ENCODE data around the gene SMAD9. TPM values are rescaled to one million over a fixed set of nuclear protein-coding genes. Genes with fewer than 3 reads are reported as not detected.

SMAD9 gene
- polyA plus RNA-seq, 1 donor: 37.0 TPM

GRCh38 chr13:36818804-36819738 is 101.0 kb downstream of the SMAD9 start, which contains the start of gene RFXAP:
Gene RFXAP, plus strand, starts transcription at chr13:36819222. Its CDS starts 136 bp downstream, at chr13:36819358.
- DNase-seq: peak; percentile 85

- DNase-seq: no peak
Measured at GRCh38 chr13:36817996-36818803, 101.8 kb downstream of the SMAD9 start.

- no peak for DNase-seq
Measured at GRCh38 chr13:36815062-36815461, 105.0 kb downstream of the SMAD9 start.

GRCh38 chr13:36814465-36814864 is 105.6 kb downstream of the SMAD9 start:
- peak; percentile 54 for DNase-seq

GRCh38 chr13:36813225-36813624 is 106.8 kb downstream of the SMAD9 start:
- no peak for DNase-seq

GRCh38 chr13:36807616-36808015 is 112.4 kb downstream of the SMAD9 start:
- DNase-seq: no peak

GRCh38 chr13:36806102-36806501 is 113.9 kb downstream of the SMAD9 start:
- DNase-seq: no peak

- no peak for DNase-seq
Measured at GRCh38 chr13:36804588-36804987, 115.5 kb downstream of the SMAD9 start.

- DNase-seq: no peak
Measured at GRCh38 chr13:36801035-36801434, 119.0 kb downstream of the SMAD9 start.

- no peak for DNase-seq
Measured at GRCh38 chr13:36796052-36796451, 124.0 kb downstream of the SMAD9 start.

- no peak for DNase-seq
Measured at GRCh38 chr13:36795463-36795862, 124.6 kb downstream of the SMAD9 start.

Other genes starting within 250 kb of the SMAD9 start
- gene SERTM1, start 246.2 kb downstream of the SMAD9 start, polyA plus RNA-seq (ENCODE audit: insufficient read length): 0.62 TPM
- 18.5 TPM for gene RFXAP, start 101.0 kb downstream of the SMAD9 start, polyA plus RNA-seq (ENCODE audit: insufficient read length)
- gene ALG5, start 79.1 kb upstream of the SMAD9 start, polyA plus RNA-seq (ENCODE audit: insufficient read length): 58.8 TPM
- gene EXOSC8, start 80.5 kb upstream of the SMAD9 start, polyA plus RNA-seq (ENCODE audit: insufficient read length): 88.0 TPM
- 126 TPM for gene SUPT20H, start 139.4 kb upstream of the SMAD9 start, polyA plus RNA-seq (ENCODE audit: insufficient read length)
- 0.15 TPM for gene CSNK1A1L, start 185.4 kb upstream of the SMAD9 start, polyA plus RNA-seq (ENCODE audit: insufficient read length)

All from left kidney (tissue), 2 donors.